T-helper 1 cell treated with Interleukin-12 subunit alpha and Interleukin-12 subunit beta and Interleukin-4 antibody, amounts not matched to agents 30 ng/mL and 1 ng/mL, for 36 hours (primary cell): ENCODE data around the gene PIGA. TPM values are rescaled to one million over a fixed set of nuclear protein-coding genes. Genes with fewer than 3 reads are reported as not detected.

Experiments used
- total RNA-seq: library from RNA; stranded (reverse); gene quantifications from 2 replicates; pipeline ENCODE4 v1.2.3, GENCODE V29; 2022

The PIGA gene
- total RNA-seq, 1 donor from 2014 or later: 21.3 TPM

Other genes starting within 250 kb of the PIGA start
- gene ASB9, start 65.4 kb downstream of the PIGA start, total RNA-seq: 0.34 and 0.39 TPM in 2 replicates
- not detected in 2 replicates for gene ASB11, start 19.9 kb downstream of the PIGA start, total RNA-seq
- gene VEGFD, start 48.9 kb upstream of the PIGA start, total RNA-seq: not detected in 2 replicates
- 9.3 and 10.7 TPM in 2 replicates for gene PIR, start 157.8 kb upstream of the PIGA start, total RNA-seq
- gene BMX, start 165.3 kb upstream of the PIGA start, total RNA-seq: not detected in 2 replicates